Measurements from ENCODE around the gene CAMTA1.

GRCh38 chr1:7613851-7614205, 828.6 kb downstream of the CAMTA1 start:
- TF ChIP-seq CTCF (IDR thresholded peaks at IDR 0.05; ENCODE audit: insufficient read depth, low read length, poor library complexity, severe bottlenecking): no peak
- TF ChIP-seq EZH2phosphoT487 (conservative IDR thresholded peaks at IDR 0.05; ENCODE audit: low read length): no peak

All from SU-DHL-6 (cell line).